Esophagus squamous epithelium (tissue), 5 donors: ENCODE data around the gene GPX4. TPM values are rescaled to one million over a fixed set of nuclear protein-coding genes. Genes with fewer than 3 reads are reported as not detected.

Experiments used
- DNase-seq: peaks from one replicate; lab custom pipeline; 2025; lab: John Stamatoyannopoulos, UW
- H3K27ac ChIP-seq, 4 donors: fragments of 200-600 bp; sonication (generic); one replicate each; pipeline ENCODE4 v1.5.1; 2016 to 2019; ENCODE audit warnings: mild to moderate bottlenecking in 1 of 4
- H3K27me3 ChIP-seq, 4 donors: fragments of 200-600 bp; sonication (generic); 1 replicate in 3 of 4; 2 replicates in 1 of 4; pipeline versions ENCODE4 v1.5.1 to v1.6.0; 2017 to 2021; ENCODE audit warnings: antibody characterized with exemption in 1 of 4
- H3K36me3 ChIP-seq, 3 donors: fragments of 200-600 bp; sonication (generic); one replicate each; pipeline ENCODE4 v1.5.1; 2016 to 2019
- H3K4me1 ChIP-seq, 3 donors: fragments of 200-600 bp; sonication (generic); one replicate each; pipeline ENCODE4 v1.5.1; 2017 to 2019
- H3K4me3 ChIP-seq, 4 donors: fragments of 200-600 bp; sonication (generic); 1 replicate in 3 of 4; 2 replicates in 1 of 4; pipeline ENCODE4 v1.5.1; 2016 to 2019; ENCODE audit warnings: mild to moderate bottlenecking in 2 of 4, moderate library complexity in 1 of 4
- H3K9me3 ChIP-seq, 3 donors: fragments of 200-600 bp; sonication (generic); one replicate each; pipeline ENCODE4 v1.5.1; 2016 to 2019
- POLR2A ChIP-seq, 4 donors: fragments of 450-650 bp; IDR thresholded peaks; one replicate each; pipeline ENCODE4 v1.6.1; 2017; ENCODE audit warnings: antibody characterized with exemption in 4 of 4, mild to moderate bottlenecking in 4 of 4, moderate library complexity in 3 of 4
- WGBS, 2 donors: methylation state at CpG; one replicate each; pipeline ENCODE4 v1.1.5; 2018; 5-methylcytosine and 5-hydroxymethylcytosine counted together
- intact Hi-C: fragments of 100-400 bp; cut with DNase I; formaldehyde crosslinking; loops from one replicate; pipeline ENCODE4 v1.15.0; 2022
- total RNA-seq, 4 donors: library from RNA; depleted of rRNA; stranded (reverse); fragments of >200 nt; gene quantifications; one replicate each; pipeline ENCODE4 v1.1.0, GENCODE V29; 2016
- TF ChIP-seq, protein P1 (sequence below), 6 experiments: fragments of 450-650 bp in 4 of 6; fragments of 200-600 bp in 2 of 6; sonication (generic) in 2 of 6; IDR thresholded peaks; one replicate each; pipeline ENCODE4 v1.5.1; 2016 to 2019; ENCODE audit warnings: antibody characterized with exemption in 6 of 6, mild to moderate bottlenecking in 4 of 6, moderate library complexity in 4 of 6
- donor health status: DM: yes; HTN: yes; CAD: no.

GPX4 gene
- total RNA-seq, 4 donors from 2014 or later = 108 to 405 (median 244) TPM

DNA sequence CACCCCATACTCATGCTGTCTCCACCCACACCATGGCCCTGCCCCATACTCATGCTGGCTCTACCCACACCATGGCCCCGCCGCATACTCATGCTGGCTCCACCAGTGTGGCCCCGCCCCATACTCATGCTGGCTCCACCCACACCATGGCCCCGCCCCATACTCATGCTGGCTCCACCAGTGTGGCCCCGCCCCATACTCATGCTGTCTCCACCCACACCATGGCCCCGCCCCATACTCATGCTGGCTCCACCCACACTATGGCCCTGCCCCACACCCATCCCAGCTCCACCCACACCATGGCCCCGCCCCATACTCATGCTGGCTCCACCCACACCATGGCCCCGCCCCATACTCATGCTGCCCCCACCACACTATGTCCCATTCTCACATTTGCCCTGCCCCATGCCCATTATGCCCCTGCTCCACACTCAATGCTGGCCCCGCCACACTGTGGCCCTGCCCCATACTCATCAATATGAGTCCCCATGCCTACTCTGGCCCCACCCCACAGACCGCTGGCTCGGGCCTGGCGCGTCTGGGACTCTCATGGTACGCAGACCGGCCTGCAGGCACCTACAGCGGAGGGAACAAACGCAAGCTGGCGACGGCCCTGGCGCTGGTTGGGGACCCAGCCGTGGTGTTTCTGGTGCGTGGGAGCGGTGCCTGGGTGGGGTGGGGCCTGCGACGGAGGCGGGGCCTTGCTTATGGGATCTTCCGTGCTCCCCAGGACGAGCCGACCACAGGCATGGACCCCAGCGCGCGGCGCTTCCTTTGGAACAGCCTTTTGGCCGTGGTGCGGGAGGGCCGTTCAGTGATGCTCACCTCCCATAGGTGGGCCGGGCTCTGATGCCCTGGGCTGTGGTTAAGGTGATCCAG is 40.5 kb upstream of the GPX4 start:
- peaks cover 0 to 13% (median 5%) of the 10 kb centered on the region in 3 donors for H3K9me3 ChIP-seq
- H3K4me1 ChIP-seq = peaks cover 22 to 41% (median 28%) of the 10 kb centered on the region in 3 donors
- H3K27ac ChIP-seq = no peak overlapping the region
- 62 to 82% methylated on average over 5 to 8 of the region's 37 CpGs for WGBS, 2 donors
- no peak for DNase-seq
- intact Hi-C loops = no loop called here
- H3K36me3 ChIP-seq = peaks cover 0 to 9% (median 0%) of the 10 kb centered on the region in 3 donors
- TF ChIP-seq, protein P1, sequence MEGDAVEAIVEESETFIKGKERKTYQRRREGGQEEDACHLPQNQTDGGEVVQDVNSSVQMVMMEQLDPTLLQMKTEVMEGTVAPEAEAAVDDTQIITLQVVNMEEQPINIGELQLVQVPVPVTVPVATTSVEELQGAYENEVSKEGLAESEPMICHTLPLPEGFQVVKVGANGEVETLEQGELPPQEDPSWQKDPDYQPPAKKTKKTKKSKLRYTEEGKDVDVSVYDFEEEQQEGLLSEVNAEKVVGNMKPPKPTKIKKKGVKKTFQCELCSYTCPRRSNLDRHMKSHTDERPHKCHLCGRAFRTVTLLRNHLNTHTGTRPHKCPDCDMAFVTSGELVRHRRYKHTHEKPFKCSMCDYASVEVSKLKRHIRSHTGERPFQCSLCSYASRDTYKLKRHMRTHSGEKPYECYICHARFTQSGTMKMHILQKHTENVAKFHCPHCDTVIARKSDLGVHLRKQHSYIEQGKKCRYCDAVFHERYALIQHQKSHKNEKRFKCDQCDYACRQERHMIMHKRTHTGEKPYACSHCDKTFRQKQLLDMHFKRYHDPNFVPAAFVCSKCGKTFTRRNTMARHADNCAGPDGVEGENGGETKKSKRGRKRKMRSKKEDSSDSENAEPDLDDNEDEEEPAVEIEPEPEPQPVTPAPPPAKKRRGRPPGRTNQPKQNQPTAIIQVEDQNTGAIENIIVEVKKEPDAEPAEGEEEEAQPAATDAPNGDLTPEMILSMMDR (IDR thresholded peaks at IDR 0.05) = no peak
- no peak for TF ChIP-seq POLR2A (IDR thresholded peaks at IDR 0.05)
- H3K4me3 ChIP-seq = no peak overlapping the region
- peaks cover 4 to 40% (median 8%) of the 10 kb centered on the region in 4 donors for H3K27me3 ChIP-seq

DNA sequence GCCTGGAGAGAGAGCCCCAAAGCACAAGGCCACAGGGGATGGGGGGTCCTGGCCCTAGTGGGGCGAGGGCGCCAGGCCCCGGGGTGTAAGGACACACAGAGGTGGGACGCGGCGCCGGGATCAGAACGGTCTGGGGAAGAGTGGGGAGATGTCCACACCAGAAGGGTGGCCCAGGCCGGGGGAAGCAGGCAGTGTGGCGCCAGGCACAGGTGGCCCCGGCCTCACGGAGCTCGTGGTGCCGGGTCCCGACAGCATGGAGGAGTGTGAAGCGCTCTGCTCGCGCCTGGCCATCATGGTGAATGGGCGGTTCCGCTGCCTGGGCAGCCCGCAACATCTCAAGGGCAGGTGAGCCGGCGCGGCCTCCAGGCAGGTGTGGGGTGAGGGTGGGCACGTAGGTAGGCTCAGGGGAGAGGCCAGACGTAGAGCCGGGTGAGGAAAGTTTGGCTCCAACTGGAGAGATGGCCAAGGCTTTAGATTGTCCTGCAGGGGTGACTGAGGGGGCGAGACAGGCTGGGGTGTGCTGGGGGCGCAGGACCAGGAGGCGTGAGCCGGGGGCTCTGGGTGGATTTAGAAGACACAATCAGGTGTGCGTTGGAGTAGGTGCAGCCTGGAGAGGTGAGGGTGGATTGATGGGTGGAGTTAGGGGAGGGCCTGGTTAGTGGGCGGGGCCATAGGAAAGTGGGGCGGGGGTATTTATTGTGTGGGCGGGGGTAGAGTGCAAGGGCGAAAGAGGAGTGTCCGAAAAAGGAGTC is 39.7 kb upstream of the GPX4 start:
- Histone ChIP-seq H3K27ac (no peak overlapping the region), H3K9me3 (peaks cover 0 to 5% (median 0%) of the 10 kb centered on the region in 3 donors), H3K4me3 (no peak overlapping the region), H3K4me1 (peaks cover 22 to 49% (median 31%) of the 10 kb centered on the region in 3 donors), H3K36me3 (peaks cover 0 to under 1% (median 0%) of the 10 kb centered on the region in 3 donors), H3K27me3 (peaks cover 4 to 48% (median 8%) of the 10 kb centered on the region in 4 donors)
- intact Hi-C loops = no loop called here
- no peak for TF ChIP-seq POLR2A (IDR thresholded peaks at IDR 0.05)
- TF ChIP-seq, protein P1 (IDR thresholded peaks at IDR 0.05) = no peak
- DNase-seq = no peak
- WGBS, 2 donors = 66 to 78% methylated on average over 15 to 28 of the region's 37 CpGs

DNA sequence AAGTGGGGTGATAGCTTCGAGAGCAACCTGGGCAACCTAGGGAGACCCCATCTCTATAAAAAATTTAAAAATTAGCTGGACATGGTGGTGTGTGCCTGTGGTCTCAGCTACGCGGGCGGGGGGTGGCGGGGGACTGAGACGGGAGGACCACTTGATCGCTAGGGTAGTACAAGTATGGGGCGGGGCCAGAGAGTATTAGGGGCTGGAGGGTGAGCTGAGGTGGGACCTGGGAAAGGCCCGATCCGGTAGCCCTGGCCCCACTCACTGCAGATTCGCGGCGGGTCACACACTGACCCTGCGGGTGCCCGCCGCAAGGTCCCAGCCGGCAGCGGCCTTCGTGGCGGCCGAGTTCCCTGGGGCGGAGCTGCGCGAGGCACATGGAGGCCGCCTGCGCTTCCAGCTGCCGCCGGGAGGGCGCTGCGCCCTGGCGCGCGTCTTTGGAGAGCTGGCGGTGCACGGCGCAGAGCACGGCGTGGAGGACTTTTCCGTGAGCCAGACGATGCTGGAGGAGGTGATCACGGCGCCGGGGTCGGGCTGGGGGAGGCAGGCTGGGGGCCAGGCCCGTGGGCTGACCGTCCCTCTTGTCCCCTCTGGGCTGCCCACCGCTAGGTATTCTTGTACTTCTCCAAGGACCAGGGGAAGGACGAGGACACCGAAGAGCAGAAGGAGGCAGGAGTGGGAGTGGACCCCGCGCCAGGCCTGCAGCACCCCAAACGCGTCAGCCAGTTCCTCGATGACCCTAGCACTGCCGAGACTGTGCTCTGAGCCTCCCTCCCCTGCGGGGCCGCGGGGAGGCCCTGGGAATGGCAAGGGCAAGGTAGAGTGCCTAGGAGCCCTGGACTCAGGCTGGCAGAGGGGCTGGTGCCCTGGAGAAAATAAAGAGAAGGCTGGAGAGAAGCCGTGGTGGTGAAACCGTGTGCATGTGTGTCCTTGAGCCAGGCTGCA is 38.9 kb upstream of the GPX4 start:
- H3K9me3 ChIP-seq = no peaks in the 10 kb centered on the region
- H3K4me1 ChIP-seq = peaks cover 22 to 57% (median 31%) of the 10 kb centered on the region in 3 donors
- peak overlapping the region in 2 of 4 donors; percentile 13 to 43 for H3K4me3 ChIP-seq
- intact Hi-C loops = no loop called here
- TF ChIP-seq, protein P1 (IDR thresholded peaks at IDR 0.05) = peak; percentile 69 to 94 (median 86)
- TF ChIP-seq POLR2A (IDR thresholded peaks at IDR 0.05) = no peak
- H3K27ac ChIP-seq = peak overlapping the region in 1 of 4 donors; percentile 21
- no peak for DNase-seq
- 12 to 21% methylated on average over 16 to 25 of the region's 60 CpGs for WGBS, 2 donors
- peaks cover 4 to 56% (median 8%) of the 10 kb centered on the region in 4 donors for H3K27me3 ChIP-seq
- H3K36me3 ChIP-seq = no peaks in the 10 kb centered on the region

DNA sequence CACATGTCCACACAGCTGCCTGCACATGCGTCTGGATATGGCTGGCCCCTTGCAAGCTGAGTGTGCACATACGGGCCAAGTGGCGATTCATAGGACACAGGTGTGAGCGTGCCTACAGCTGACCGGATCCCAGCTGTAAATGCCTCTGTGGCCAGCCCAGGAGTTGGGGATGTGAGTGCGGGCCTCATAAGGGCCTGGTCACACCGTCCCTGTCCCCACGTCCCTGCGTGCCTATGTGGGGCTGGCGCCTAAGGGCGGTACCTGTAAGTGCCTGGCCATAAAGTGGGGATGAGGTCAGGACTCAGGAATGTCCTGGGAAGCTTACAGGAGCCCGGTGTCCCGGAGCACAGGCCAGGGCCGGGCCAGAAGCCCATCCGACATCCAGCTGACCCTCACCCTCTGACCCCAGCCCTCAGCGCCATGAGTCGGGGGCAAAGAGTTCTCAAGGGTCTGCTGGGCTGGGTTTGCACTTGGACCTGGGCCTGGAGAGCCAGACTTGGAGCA is 38.1 kb upstream of the GPX4 start:
- Histone ChIP-seq H3K36me3 (no peaks in the 10 kb centered on the region), H3K9me3 (no peaks in the 10 kb centered on the region), H3K27me3 (peaks cover 4 to 64% (median 10%) of the 10 kb centered on the region in 4 donors), H3K4me3 (no peak overlapping the region), H3K27ac (no peak overlapping the region), H3K4me1 (peaks cover 24 to 64% (median 32%) of the 10 kb centered on the region in 3 donors)
- TF ChIP-seq, protein P1 (IDR thresholded peaks at IDR 0.05) = no peak
- intact Hi-C loops = no loop called here
- DNase-seq = no peak
- 0 to 58% methylated on average over 1 to 4 of the region's 17 CpGs for WGBS, 2 donors
